KOPT-K1 (cell line): ENCODE data around the gene ZBTB4.
A peak's percentile ranks its signal among the peaks of the same experiment; 100 is the strongest.

ENCODE experiments used
- H3K27ac ChIP-seq: fragments of 200-600 bp; sonication (generic); 2 replicates; pipeline ENCODE4 v1.5.1; 2016; ENCODE audit warnings: antibody characterized with exemption, mild to moderate bottlenecking, low read depth, low read length; ENCODE audit not compliant: poor library complexity, severe bottlenecking
- H3K36me3 ChIP-seq: fragments of 200-600 bp; sonication (generic); 2 replicates; pipeline ENCODE4 v1.5.1; 2017; ENCODE audit warnings: antibody characterized with exemption, mild to moderate bottlenecking, low read length, moderate library complexity; ENCODE audit not compliant: insufficient read depth
- H3K9me3 ChIP-seq: fragments of 200-600 bp; sonication (generic); 2 replicates; pipeline ENCODE4 v1.5.1; 2017; ENCODE audit warnings: antibody characterized with exemption, low read length, mild to moderate bottlenecking; ENCODE audit not compliant: insufficient read depth, poor library complexity, severe bottlenecking

Gene ZBTB4

GRCh38 chr17:7467498-7467897 lies 11.9 kb downstream of the ZBTB4 start:
- H3K9me3 ChIP-seq, result no peaks in the 10 kb centered on the region
- H3K36me3 ChIP-seq, result peaks cover 34% of the 10 kb centered on the region
- H3K27ac ChIP-seq, result peak overlapping the region; percentile 36

GRCh38 chr17:7466639-7467341 lies 12.6 kb downstream of the ZBTB4 start:
- peak overlapping the region; percentile 36 for H3K27ac ChIP-seq
- H3K9me3 ChIP-seq, result no peaks in the 10 kb centered on the region
- H3K36me3 ChIP-seq, result peaks cover 39% of the 10 kb centered on the region

- Histone ChIP-seq H3K36me3 (peaks cover 43% of the 10 kb centered on the region), H3K9me3 (no peaks in the 10 kb centered on the region), H3K27ac (peak overlapping the region; percentile 36)
These were observed 13.2 kb downstream of the ZBTB4 start for GRCh38 chr17:7466318-7466638.

GRCh38 chr17:7465597-7466275 lies 13.7 kb downstream of the ZBTB4 start:
- no peak overlapping the region for H3K27ac ChIP-seq

GRCh38 chr17:7464081-7464480 lies 15.3 kb downstream of the ZBTB4 start:
- Histone ChIP-seq H3K36me3 (peaks cover 50% of the 10 kb centered on the region), H3K9me3 (no peaks in the 10 kb centered on the region), H3K27ac (no peak overlapping the region)

More at GRCh38 chr17:7465597-7466275, 13.7 kb downstream of the ZBTB4 start:
- Histone ChIP-seq H3K9me3 (no peaks in the 10 kb centered on the region), H3K36me3 (peaks cover 48% of the 10 kb centered on the region)

- no peaks in the 10 kb centered on the region for H3K9me3 ChIP-seq
- H3K27ac ChIP-seq, result no peak overlapping the region
- peaks cover 50% of the 10 kb centered on the region for H3K36me3 ChIP-seq
These were observed 16.0 kb downstream of the ZBTB4 start for GRCh38 chr17:7463372-7463846.

- no peaks in the 10 kb centered on the region for H3K9me3 ChIP-seq
- H3K36me3 ChIP-seq, result peaks cover 50% of the 10 kb centered on the region
- no peak overlapping the region for H3K27ac ChIP-seq
These were observed 16.7 kb downstream of the ZBTB4 start for GRCh38 chr17:7462474-7463371.

GRCh38 chr17:7460850-7461660 lies 18.4 kb downstream of the ZBTB4 start:
- peaks cover 39% of the 10 kb centered on the region for H3K36me3 ChIP-seq
- H3K9me3 ChIP-seq, result no peaks in the 10 kb centered on the region
- no peak overlapping the region for H3K27ac ChIP-seq

GRCh38 chr17:7459961-7460545 lies 19.4 kb downstream of the ZBTB4 start:
- Histone ChIP-seq H3K27ac (no peak overlapping the region), H3K36me3 (peaks cover 33% of the 10 kb centered on the region), H3K9me3 (no peaks in the 10 kb centered on the region)

- no peak overlapping the region for H3K27ac ChIP-seq
- no peaks in the 10 kb centered on the region for H3K9me3 ChIP-seq
- no peaks in the 10 kb centered on the region for H3K36me3 ChIP-seq
These were observed 31.0 kb downstream of the ZBTB4 start for GRCh38 chr17:7448461-7448860.

- no peak overlapping the region for H3K27ac ChIP-seq
- no peaks in the 10 kb centered on the region for H3K9me3 ChIP-seq
- H3K36me3 ChIP-seq, result no peaks in the 10 kb centered on the region
These were observed 33.8 kb downstream of the ZBTB4 start for GRCh38 chr17:7445619-7445968.

GRCh38 chr17:7444682-7445618 lies 34.5 kb downstream of the ZBTB4 start, which contains the start of gene CHRNB1:
Gene CHRNB1, plus strand, starts transcription at chr17:7445061. Its CDS starts 67 bp downstream, at chr17:7445128.
- H3K27ac ChIP-seq, result no peak within 1 kb of the TSS
- H3K36me3 ChIP-seq, result no peaks in the 10 kb centered on the region
- H3K9me3 ChIP-seq, result no peaks in the 10 kb centered on the region
